NCI-H1694 treated with DMSO at 0.1 percent for 48 hours (cell line): ENCODE measurements around the gene ATCAY.
"Not testable (repeated sequence)": the region's sequence is repeated elsewhere in the genome, so short reads cannot be mapped to it uniquely, and the experiment has no call there.

Experiments used
- DNase-seq: peaks from one replicate; lab custom pipeline; 2025; lab: John Stamatoyannopoulos, UW

Gene ATCAY

DNA sequence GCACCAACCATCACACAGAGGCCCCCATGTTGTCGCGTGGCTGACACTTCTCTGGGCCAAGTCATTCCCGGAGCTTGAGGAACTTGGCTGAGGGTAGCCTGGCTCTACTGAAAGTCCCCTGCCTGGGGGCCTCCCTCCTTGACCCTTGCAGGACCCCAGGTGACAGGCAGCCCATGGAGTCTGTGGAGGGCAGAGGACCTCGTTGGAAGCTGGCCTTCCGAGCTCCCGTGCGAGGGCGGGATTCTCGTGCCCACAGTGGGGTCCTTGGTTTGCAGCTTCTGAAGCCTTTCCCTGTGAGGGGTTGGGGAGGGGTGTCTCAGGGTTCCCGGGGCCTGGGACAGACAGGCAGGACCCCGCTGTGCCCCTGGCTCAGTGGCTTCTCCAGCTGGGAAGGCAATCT lies 68.8 kb downstream of the ATCAY start:
- DNase-seq = no peak

DNA sequence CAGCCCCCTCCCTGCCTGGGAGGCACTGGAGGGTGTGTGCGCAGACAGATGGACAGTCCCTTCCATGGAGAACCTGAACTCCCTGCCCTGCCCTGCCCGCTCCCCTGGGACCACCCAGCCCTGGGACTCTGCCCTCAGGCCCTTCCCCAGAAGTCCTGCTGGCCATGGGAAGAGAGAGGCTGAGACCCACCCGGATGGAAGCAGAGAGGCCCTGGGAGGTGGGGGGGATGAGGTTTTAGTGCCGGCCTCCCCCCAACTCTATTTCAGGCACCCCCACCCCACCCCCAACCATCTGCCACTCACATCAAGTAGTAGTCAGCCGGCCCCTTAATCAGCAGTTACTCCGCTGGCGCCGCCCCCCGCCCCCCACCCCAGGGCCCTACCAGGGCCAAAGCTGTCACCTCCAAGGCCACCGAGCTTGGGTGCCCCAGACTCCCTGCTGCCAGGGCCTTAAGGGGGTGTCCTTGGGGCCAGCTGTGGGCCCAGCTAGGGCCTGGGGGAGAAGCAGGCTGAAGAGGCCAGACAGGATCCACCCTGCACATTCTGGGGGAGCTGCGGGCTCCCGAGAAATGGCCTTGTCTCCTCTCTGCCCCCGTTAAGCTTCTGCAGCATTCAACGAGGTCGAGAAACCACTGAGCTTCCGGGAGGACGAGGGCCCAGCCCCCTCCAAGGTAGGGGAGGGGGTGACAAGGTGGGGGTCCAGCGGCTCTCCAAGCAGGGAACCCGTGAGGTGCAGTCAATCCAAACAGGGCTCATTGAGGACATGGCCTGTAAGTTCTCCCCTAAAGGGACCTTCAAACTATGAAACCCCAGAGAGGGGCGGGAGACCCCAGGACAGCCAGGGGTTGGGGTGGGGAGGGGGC lies 69.7 kb downstream of the ATCAY start:
- DNase-seq = no peak

- DNase-seq = no peak
These were observed 70.7 kb downstream of the ATCAY start for GRCh38 chr19:3950871-3951861.

GRCh38 chr19:3952755-3953276 lies 72.3 kb downstream of the ATCAY start:
- not testable (repeated sequence) for DNase-seq

DNA sequence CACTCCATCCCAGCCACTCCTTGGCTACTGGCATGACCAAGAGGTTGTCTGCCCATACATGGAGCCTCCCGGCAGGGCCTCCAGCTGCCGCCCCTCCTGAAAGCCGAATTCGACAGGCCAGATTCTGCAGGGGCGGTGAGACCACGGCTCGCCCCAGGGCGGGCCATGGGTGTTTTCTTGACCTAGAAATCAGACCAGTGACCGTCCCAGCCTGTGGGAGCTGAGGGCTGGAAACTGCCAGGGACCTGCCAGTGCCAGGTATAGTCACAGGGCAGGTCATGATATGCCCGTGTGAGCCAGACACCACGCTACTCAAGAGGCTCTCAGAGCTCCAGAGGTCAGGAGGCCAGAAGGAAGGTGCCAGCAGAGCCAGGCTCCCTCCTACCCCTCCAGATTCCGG lies 73.6 kb downstream of the ATCAY start:
- no peak for DNase-seq

GRCh38 chr19:3955276-3955675 lies 74.8 kb downstream of the ATCAY start:
- DNase-seq = not testable (repeated sequence)

- no peak for DNase-seq
These were observed 75.2 kb downstream of the ATCAY start for GRCh38 chr19:3955688-3956087.

DNA sequence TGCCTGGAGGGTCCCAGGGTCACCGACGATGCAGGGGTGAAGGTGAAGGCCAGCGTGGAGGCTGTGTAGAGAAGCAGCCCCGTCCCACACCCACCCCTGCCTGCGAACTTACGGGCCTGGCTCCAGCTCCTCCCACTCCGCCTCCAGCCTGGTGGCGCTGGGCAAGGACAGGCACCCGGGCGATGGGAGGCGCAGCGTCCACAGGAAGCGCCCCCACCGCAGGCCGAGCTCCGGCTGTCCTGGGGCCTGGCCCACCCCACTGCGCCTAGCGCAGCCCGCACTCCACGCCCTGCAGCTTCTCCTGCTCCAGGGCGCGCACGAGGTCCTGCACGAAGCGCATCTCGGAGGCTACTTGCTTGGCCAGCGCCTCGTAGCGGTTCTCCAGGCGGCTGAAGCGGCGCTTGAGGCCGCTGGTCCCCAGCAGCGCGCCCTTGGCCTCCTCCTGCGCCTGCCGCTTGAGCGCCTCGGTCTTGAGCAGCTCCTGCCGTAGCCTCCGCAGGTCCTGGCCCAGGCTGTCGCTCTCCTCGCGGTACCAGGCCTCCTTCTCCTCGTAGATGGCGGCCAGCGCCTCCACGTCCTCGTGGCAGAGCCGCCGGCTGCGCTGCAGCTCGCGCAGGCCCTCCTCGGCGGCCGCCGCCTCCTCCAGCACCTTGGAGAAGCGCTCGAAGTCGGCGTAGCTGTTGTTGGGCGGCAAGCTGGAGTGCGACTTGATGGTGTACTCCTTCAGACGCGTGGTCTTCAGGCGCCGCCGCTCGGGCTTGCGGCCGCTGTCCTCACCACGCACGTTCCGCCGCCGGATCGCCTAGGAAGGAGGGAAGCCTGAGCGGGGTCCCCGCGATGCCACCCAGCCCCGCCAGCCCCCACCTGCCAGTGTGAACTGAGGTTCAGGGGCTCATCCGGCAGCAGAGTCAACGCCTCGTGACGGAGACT lies 78.6 kb downstream of the ATCAY start:
- no peak for DNase-seq

DNA sequence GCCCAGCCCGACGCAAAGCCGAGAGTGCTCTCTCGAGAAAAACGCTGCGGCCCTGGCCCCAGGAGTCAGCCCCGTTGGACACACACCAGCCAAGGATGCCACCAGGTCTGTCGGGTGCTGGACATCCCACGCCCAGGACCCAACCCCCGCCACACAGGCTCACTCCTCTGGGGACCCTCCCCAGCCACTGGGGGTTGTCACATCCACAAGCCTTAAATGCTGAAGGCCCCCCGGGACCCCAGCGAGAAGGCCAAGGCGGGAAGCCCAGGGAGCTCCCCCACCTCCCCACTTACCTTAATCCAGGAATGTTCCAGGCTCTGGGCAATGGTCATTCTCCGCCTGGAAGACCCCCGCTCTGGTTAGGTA lies 79.3 kb downstream of the ATCAY start:
- DNase-seq = no peak

- DNase-seq = no peak
These were observed 80.5 kb downstream of the ATCAY start for GRCh38 chr19:3961007-3961406.

GRCh38 chr19:3963458-3964255 lies 83.2 kb downstream of the ATCAY start:
- DNase-seq = no peak

- no peak for DNase-seq
These were observed 84.0 kb downstream of the ATCAY start for GRCh38 chr19:3964256-3965194.

GRCh38 chr19:3966051-3967017 lies 85.8 kb downstream of the ATCAY start:
- no peak for DNase-seq

GRCh38 chr19:3967983-3968382 lies 87.5 kb downstream of the ATCAY start:
- not testable (repeated sequence) for DNase-seq

- no peak for DNase-seq
These were observed 88.3 kb downstream of the ATCAY start for GRCh38 chr19:3968556-3969434.

DNA sequence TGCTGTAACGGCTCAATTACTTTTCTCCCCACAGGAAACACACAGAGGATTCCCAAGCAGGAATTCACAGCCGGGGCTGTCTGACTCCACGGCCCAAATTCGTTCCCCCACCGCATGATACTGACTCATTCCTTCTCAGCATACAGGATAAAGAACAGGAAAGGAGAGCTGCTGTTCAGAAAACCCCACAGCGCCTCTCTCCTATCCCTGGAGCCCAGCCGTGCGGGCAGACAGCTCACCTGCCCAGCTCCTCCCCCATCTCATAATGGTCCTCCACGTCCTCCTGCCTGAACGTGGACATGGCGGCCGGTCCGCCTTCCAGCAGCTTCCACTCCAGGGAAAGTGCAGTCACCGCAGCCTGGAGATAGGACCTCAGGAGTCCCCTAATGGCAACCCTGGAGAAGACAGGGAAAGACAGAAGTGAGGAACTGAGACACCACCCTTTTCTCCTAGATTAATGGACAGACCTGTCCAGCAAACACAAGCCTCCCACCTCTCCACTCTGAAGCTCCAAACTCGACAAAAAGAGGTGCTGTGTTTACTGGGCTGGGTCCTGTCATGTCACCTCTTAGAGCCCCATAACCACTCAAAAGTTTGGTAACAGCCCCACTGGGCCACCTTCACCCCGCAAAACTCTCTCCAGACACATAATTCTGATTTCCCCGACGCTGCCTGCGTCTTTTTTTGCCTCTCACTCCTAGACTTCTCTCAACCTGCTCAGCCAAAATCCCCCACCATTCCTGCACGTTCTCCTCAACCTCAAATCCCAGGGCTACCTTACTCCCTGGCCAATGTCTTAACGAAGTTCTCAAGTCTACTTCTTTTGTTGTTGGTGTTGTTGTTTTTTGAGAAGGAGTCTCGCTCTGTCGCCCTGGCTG lies 89.2 kb downstream of the ATCAY start:
- DNase-seq = no peak
